Eye (tissue), 1 donor: ENCODE results near the gene ADCY6.

Experiments
- DNase-seq: peaks from one replicate; pipeline ENCODE4 v3.0.0-alpha.2; 2015

The ADCY6 gene

DNA sequence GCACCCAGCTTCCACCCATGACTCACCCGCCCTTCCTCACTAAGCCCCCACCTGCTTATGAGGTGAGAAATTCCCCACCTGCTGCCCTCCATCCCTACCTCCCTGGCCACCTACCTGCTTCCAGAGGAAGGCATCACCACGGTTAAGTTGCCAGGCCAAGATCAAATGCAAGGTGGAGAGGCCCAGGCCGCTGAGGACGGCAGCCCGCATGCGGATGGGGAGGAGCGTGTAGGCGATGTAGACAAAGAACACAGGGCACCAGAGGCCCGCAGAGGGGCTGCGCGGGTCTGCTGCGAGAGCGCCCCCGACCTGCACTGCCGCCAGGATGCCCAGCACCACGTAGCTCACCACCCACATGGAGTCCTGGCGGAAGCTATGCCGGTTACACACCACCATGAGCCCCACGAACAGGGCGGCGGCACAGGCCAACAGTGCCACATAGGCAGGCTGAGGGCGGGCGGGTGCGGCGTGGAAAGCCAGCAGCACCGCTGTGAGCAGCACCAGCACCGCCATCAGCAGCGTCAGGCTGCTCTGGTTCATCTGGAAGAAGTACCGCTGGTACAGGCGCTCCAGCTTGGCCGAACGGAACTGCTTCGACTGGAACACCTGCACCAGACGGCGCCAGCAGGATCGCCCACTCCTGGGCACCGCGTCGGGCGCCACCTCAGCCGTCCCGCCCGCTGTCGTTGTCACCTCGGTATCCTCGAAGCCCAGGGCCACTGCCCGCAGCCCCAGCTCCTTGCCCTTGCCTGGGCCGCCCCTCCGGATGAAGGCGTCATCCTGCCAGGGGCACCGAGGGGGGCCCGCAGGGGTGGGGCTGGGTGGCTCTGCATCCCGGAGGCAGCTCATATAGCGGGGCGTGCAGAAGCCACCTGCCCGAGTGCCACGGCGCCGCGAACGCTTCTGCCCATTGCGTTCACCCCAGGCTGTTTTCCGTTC is 6.2 kb downstream of the ADCY6 start:
- DNase-seq = no peak

DNA sequence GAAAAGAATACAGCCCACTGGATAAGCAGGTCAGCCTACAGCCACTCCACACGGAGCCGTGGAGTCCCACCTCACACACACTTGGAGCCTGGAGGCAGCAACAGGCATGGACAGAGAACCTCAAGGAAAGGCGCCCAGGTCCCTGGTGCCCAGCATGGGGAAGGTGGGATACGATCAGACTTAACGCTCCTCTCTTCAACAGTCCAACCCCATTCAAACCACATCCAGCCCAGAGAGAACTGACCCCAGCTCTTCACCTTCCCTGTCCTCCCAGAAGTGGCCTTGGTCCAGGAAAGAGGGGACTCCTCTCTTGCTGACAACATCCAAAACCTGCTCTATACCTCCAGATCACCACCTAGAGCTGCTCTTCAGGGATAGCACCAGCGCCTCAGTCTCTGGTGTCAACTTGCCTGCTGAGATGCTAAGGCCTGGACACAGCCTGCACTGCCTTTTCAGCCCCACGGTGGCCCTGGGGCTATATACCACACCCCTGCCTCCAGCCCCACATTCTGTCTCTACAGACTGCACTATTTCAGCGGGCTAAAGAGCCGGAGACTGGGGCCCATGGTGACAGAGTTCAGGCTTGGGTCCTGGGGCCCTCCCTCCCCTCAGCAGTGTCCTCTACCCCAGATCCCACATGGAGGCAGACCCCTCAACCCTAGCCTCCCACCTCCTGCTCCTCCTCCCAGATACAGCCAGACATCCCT is 7.0 kb downstream of the ADCY6 start:
- DNase-seq = no peak

DNA sequence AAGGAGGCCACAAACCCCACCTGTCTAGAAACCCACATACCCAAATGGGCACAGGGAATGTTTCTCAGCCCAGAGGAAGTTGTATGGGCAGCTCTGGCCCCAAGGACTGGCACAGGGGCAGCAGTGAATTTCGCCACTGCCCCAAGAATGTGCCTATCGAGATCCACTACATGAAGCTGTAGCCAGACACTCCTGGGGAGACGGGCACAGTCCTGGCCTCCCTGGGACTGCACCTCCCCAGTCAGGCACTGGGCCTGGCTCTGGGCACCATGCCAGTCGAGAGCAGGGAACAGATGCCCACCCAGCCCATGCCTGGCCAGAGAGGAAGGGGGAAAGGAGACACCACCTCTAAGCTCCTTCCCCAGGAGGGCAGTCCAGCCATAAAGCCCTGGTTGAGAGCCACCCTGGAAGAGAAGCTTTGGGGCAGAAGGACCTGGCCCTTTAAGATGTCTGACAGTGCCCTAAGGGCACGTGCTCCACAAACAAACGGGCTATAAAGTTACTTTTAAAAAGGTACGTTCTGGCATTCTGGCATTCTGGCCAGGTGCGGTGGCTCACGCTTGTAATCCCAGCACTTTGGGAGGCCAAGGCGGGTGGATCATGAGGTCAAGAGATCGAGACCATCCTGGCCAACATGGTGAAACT is 8.4 kb downstream of the ADCY6 start:
- no peak for DNase-seq

DNA sequence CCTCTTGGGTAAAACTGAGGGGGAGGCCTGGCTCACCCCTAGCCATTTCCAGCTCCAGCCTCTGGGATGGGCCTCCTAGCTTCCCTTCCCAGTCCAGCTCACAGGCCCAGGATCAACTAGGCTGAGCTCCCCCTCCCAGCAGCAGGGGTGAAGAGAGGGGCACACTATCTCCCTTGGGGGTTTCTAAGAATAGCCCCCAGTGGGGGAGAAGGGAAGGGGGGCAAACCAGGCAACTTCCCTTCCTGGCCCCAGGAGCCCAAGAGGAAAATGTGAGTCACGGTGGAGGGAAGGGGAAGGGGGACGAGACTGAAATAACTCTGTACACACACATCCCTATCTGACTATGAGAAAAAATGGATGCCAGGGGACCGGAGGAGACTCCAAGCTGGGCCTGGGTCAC is 9.0 kb downstream of the ADCY6 start:
- no peak for DNase-seq

DNA sequence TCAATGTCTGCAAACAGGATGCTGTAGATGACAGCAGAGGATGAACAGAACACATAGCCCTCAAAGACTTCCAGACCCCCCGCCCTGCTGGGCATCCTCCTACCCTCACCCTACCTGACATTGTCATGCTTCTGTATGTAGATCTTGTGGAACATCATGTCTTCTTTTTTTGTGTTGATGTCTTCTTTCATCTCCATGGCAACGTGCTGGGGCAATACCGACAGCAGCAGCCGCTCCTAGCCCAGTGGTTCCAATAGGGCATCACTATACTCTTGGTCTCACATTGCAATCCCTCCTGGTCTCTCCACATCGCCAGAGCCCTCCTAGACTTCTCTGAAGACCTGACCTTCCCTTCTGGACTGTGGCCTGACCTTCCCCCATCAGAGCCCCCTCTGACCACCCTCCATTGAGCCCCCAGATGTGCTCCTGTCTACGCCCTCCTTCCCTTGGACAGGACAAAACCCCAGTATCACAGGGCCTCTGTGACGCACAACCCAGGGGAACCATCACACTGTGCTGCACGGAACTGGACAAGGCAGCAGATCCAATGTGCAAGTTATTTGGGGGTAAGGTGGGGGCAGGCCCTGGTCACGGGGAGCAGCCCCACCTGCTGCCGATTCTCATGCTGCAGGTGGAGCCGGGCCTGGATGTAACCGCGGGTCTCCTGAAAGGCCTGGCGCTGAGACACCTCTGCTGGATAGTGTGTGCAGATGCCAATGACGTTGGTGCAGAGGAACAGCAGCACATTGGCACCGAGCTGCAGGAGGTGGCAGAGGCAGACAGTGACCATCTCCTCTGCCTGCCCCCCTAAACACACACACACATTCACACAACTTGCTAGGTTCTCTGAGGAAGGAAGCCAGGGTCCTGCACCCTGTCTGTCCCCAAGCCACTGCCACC is 11.1 kb downstream of the ADCY6 start:
- DNase-seq = no peak

DNA sequence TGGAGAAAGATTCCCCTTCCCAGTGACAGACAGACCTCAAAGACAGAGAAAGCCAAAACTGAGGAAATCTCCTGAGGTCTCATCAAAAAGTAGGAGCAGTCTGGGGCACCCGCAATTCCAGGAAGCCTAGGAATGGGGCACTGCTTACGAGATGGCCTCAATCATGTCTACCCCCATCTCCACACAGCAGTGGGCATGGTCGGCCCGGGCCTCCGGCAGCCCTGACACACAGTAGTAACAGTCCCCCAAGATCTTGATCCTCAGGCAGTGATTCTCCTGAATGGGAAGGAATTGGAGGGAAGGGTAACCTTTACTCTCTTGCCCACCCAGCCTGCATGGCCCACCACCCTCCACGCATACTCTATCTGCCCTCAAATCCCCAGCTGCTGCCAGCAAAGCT is 11.9 kb downstream of the ADCY6 start:
- no peak for DNase-seq

DNA sequence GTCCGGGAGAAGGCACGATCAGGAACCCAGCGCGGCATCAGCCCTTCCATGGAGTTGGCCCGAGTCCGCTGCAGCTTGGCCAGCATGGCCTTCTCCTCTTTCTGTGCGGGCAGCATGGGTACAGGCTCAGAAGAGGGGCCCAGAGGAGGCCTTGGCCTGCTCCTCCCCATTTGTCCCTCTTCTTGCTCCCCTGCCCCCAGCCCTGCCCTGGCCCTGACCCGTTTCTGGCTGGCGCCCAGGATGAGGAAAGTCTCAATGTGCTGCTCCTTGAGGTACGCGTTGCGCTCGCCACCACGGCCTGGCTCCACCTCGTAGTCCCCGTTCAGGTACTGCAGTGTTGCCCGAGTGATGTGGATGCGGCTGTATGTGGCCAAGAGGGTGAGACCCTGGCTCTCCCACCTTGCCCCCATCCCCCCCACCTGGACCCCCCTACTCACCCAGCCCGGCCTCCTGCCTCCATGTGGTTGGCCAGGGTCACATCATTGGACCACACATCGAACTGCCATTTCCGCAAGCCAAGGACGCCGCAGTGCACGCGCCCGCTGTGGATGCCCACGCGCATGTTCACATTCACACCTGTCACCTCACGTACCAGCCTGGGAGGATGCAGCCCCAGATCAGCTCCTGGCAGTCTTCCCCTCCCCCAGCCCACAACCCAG is 12.8 kb downstream of the ADCY6 start:
- no peak for DNase-seq

DNA sequence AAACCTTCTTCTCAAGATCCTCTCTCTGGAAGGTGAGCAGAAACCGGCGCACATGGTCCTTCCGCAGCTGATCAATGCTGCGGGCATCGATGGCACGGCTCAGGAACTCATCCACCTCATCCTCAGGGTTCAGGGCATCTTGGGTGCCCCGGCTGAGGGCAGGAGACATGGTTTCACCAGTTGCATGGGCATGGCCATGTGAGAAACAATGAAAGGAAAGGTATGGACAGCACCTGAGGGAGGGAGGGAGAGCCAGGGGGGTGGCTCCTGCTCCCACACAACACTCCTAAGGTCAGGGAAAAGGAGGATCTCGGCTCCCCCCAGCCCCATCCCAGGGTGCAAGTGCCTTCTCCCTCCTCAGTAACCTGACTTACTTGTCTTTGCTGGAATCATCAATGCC is 13.6 kb downstream of the ADCY6 start:
- no peak for DNase-seq

DNA sequence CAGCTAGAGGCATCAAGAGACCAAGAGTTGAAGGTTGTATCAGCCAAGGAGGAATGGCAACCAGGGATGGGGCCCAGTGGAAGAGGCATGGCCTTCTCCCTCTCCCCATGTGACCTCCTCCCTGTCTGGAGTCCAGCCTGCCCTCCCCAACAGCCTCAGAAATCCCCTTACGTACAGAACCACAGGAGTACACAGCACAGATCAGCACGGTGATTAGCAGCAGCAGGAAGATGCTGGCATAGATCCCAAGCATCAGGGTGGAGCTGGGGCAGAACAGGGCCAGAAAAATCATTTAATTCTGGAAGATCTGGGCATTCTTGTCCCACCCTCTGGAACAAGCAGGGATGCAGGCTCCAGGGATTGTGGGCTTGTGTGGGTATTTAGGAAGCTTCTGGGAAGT is 14.4 kb downstream of the ADCY6 start:
- DNase-seq = no peak

DNA sequence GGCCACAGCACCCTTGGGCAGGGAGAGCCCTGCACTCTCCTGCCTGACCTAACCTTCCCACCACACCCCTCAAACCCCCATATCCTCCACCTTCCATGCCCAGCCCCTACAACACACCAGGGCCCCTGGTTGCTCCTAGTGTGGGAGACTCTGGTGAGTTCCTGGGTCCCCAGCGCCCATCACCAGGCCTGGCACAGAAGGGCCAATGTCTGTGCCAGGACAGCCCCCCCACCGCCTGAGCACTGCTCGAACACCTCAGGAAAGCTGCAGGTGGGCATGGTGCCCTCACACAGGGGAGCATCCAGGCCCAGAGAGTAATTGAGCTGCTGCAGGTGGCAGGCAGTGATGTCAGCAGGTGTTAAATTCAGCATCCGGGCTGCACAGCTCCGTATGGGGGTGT is 15.2 kb downstream of the ADCY6 start:
- DNase-seq = no peak

DNA sequence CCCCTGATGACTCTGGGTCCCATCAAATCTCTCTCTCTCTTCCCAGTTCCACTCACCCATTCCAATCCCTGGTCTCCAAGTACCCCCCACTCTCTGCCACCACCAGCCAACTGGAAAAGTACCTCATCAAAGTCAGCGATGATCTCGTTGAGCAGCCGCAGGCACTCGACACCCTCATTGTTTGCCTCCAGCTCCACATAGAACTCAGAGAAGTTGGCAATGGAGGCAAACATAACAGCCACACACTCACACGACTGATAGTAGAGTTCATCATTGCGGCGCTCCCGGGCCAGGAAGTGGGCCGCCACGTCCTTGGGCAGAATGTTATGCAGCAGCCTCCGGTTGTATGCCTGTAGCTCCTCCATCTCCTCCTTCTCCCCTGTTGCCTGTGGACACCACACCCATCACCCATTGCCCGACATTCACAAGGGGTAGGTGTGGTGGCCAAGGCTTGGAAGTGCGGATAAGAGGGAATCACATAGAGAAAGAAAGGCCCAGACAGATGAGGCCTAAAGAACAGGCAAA is 17.2 kb downstream of the ADCY6 start:
- no peak for DNase-seq

DNA sequence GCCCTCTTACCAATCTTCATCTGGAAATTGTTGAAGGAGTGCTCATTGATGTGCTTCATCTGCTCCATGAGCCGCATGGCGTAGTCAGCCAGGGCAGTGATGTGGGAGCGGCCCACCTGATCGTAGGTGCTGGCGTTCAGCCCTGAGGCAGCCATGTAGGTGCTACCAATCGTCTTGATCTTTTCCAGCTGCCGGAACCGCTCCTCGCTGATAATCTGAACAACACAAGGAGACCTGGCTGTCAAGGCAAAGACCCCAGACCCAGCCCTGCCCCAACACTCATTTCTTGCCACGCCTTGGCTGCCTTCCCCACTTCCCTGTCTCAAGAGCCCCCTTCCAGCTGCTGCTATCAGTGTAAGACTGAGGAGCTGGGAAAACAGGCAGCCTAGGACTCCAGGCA is 18.1 kb downstream of the ADCY6 start:
- no peak for DNase-seq

DNA sequence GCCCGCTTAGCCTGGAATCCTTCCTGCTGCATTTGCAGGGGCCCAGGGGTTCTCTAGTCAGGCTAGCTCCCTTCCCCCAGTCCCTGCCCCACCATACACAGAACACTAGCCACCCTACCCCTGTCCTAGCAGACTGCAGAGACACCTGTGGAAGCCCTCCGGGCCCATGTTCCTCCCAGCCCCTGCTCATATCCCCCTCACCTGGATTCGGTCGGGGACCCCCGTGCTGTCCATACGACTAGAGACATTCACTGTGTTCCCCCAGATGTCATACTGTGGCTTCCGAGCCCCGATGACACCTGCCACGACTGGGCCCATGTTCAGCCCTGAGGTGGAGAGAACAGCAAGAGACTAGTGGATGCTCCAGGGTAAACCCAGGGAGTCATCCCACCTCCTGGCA is 20.2 kb downstream of the ADCY6 start:
- no peak for DNase-seq

DNA sequence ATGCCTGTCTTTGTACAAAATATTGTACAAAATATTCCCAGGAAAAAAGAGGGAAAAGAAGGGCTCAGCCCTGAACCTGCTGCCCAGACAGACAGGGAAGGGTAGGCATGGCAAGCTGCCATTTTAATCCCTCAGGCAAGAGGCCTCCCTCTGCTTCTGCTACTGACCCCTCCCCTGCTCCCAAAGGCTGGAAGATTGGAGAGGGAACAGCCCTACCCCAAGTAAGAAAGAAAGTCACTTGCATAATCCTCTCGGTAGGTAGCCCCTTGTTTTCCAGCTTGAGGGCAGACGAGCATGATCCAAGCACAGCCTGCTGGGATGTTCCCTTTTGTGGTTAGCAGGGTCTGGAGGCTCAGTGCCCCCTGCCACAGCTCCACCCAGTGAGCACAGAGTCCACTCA is 20.7 kb downstream of the ADCY6 start:
- DNase-seq = no peak

DNA sequence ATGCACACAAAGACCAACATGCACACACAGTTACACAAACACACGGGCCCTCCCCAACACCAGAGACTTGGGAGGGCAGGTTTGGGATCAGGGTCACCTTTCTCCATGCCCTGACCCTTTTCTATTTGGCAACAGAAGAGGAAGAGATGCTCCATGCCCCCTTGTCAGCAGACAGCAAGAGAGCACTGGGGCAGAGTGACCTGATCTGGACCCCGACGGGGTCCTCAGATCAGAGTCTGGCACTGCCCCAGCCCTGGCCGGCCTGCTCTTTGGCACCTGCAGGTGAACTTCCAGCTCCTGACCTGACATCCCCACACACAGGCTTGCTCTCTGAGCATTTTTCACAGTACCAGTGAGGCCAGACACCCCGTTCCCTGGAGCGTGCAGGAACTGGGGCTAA is 21.4 kb downstream of the ADCY6 start:
- DNase-seq = no peak

DNA sequence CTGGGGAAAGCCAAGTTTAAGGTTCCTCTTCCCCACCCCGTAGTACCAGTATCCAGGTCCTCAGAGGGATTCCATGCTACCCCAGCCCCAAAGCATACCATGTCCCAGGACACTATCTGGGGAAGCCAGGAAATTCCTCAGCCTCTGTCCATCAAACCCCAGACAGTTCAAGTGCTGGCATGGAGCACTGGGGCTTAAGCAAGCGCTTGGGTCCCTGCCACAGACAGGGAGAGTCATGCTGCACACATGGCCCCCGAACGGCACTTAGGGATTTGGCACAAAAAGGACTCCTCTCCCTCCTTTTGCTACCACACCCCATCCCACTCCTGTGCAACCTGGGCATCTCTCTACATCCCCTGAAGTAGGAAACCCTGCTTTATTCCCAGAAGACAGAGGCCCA is 21.8 kb downstream of the ADCY6 start:
- DNase-seq = no peak

DNA sequence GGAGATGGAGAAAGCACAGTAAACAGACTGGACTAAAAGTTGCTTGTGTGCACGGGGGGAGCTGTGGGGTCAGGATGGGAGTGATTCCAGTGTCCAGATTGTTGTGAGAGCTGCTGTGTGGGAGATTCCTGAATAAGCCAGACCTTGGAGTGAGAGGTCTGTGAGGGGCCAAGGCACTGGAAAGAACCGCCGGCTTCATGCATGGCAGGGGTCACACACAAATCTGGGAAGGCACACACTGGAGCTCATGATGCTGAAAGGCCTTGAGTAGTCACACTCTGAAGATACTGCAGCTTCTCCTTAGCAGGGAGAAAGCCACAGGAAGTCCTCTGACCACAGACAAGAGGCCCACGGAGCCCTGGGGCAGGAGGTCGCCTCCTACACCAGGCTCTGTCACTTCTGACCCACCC is 23.1 kb downstream of the ADCY6 start:
- no peak for DNase-seq

DNA sequence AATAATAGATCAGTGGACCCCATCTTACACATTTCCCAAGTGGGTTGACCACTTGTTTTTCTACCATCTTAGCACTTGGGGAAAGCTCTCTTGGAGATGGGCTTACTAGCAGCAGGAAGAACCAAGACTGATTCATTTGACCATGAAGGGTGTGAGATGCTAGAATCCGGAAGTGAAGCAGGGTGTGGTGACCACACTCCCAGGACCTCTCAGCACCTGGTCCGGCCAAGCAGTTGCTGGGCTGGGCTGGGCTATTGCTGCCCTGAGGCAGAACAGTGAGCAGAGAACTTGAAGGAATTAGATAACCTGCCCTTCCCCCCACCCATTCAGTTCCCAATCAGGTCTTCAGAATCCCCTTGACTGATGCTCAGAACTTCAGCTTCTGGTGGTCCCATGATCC is 24.4 kb downstream of the ADCY6 start:
- no peak for DNase-seq

DNA sequence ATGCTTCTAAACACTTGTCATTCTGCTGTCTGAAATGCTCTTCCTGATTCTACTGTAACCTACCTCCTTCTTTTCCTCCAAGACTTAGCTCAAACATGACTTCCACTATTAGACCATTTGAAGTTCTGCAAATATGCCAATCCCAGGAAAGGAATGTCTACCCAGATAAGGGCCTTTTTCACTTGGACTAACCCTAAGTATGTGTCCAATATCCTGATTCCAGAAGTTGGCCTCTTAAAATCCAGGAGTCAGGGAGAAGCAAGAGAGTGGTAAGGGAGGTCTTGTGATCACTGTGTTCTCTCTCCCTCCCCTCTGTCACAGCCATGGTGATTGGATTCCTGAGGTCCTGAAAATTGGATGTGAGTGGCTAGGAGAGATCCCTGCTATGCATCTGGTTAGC is 30.2 kb downstream of the ADCY6 start:
- no peak for DNase-seq

DNA sequence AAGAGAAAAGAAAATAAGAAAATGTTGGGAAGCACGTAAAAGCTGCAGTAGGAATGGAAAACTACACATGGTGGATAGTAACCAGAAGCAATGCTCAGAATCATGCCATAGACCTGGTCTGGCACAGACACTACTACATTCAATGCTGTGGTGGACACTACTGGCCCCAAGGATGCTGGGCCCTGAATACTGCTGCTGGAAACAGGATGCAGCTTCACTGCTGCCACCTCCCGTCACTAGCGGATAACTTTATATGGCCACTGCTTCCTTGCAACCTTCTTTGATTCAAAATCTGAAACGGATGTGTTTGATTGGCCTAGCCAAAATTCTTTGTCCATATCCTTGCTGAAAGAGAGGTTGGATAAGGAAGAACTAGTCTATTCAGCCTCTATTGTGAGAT is 30.7 kb downstream of the ADCY6 start:
- no peak for DNase-seq

DNA sequence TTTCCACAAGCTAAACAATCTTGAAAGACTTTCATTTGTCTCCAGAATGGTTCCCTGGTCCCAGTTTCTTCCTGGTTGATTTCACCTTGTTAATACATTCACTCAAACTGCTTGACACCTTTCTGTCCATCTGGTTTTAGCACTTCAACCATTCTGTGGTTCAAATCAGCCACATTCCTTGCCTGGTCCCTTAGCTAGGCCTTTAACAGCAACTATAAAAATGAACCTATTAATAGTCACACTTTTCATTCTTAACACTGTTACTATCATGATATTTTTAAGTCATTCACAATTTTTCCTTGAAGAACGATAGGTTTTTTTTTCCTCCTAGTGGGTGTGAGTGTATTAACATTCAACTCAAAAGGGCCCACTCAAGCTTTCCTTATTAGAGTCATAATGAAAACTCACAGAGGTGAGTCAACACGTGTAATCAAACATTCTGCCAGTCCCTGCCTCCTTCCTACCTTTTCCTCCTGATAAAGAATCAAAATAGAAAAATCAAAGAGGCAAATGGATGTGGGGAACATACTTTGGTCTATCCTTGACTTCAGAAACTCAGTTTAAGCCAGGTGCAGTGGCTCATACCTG is 38.0 kb downstream of the ADCY6 start:
- no peak for DNase-seq

DNA sequence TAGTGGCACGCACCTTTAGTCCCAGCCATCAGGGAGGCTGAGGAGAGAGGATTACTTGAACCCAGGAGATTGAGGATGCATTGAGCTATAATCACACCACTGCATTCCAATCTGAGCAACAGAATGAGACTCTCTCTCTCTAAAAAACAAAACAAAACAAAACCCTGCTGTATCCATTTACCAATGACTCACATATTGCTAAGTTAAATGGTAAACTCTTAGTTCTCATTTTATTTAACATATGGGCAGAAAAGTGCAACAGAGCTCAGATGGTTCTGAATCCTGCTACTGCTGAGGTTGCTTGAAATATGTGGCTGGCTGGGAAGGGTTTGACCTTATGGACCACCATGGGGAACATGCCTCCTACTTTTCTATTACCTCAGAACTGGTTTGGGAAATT is 38.7 kb downstream of the ADCY6 start:
- no peak for DNase-seq
